SK-N-SH (cell line): ENCODE results near the gene CCDC138. TPM values are rescaled to one million over a fixed set of nuclear protein-coding genes. Genes with fewer than 3 reads are reported as not detected.

Experiments used
- CTCF ChIA-PET: fragments of 300-600, 350-600 bp; formaldehyde crosslinking; extraction: SDS; loops from one replicate; lab custom pipeline; 2021; lab: Yijun Ruan, JAX
- POLR2A ChIA-PET: fragments of 350-600 bp; sonication (Branson Sonifier 250); formaldehyde crosslinking; extraction: SDS; loops from one replicate; lab custom pipeline; 2020; ENCODE audit warnings: antibody characterized with exemption, inconsistent platforms; lab: Yijun Ruan, JAX
- DNase-seq: peaks from one replicate; pipeline ENCODE4 v3.0.0; 2012
- H2AFZ ChIP-seq: fragments of 200-600 bp; sonication (generic); 2 replicates; pipeline ENCODE4 v1.8.1; 2016; ENCODE audit warnings: antibody characterized with exemption, mild to moderate bottlenecking, low read depth
- H3F3A ChIP-seq: fragments of 200-600 bp; sonication (generic); replicated peaks from 2 replicates; pipeline ENCODE3; 2016; ENCODE audit warnings: antibody characterized with exemption, mild to moderate bottlenecking; ENCODE audit not compliant: insufficient read depth
- H3K27ac ChIP-seq, 2 experiments: fragments of 200-500 bp in 1 of 2; fragments of 200-600 bp in 1 of 2; sonication (Bioruptor generic) in 1 of 2; sonication (generic), shearing (Covaris generic) in 1 of 2; 2 replicates each; pipeline versions ENCODE4 v1.5.1 to v1.6.1; 2014 to 2016; ENCODE audit warnings: low read depth in 2 of 2, inconsistent platforms in 1 of 2, low read length in 1 of 2, mild to moderate bottlenecking in 1 of 2, mixed read lengths in 1 of 2
- H3K27me3 ChIP-seq: fragments of 200-600 bp; sonication (generic), shearing (Covaris generic); 2 replicates; pipeline ENCODE4 v1.6.1; 2016; ENCODE audit warnings: mixed run types; ENCODE audit not compliant: insufficient read depth
- H3K36me3 ChIP-seq, 2 experiments: fragments of 200-500 bp in 1 of 2; fragments of 200-600 bp in 1 of 2; sonication (Bioruptor generic) in 1 of 2; sonication (generic) in 1 of 2; replicated peaks in 1 of 2; 2 replicates each; pipeline versions ENCODE3 to v1.5.1; 2014 to 2016; ENCODE audit warnings: low read length in 1 of 2, mild to moderate bottlenecking in 1 of 2; ENCODE audit not compliant: insufficient read depth in 2 of 2, control insufficient read depth in 1 of 2
- H3K4me1 ChIP-seq, 2 experiments: fragments of 200-500 bp in 1 of 2; fragments of 200-600 bp in 1 of 2; sonication (Bioruptor generic) in 1 of 2; sonication (generic), shearing (Covaris generic) in 1 of 2; 2 replicates each; pipeline versions ENCODE4 v1.5.1 to v1.6.1; 2014 to 2016; ENCODE audit warnings: low read depth in 1 of 2, low read length in 1 of 2, mixed run types in 1 of 2; ENCODE audit not compliant: insufficient read depth in 2 of 2, control insufficient read depth in 1 of 2
- H3K4me2 ChIP-seq: fragments of 200-600 bp; sonication (generic), shearing (Covaris generic); 2 replicates; pipeline ENCODE4 v1.6.1; 2017; ENCODE audit warnings: mixed run types
- H3K4me3 ChIP-seq, 2 experiments: fragments of 200-500 bp in 1 of 2; fragments of 200-600 bp in 1 of 2; sonication (Bioruptor generic) in 1 of 2; sonication (generic), shearing (Covaris generic) in 1 of 2; 2 replicates each; pipeline versions ENCODE4 v1.5.1 to v1.8.1; 2014 to 2016; ENCODE audit warnings: low read depth in 2 of 2, inconsistent platforms in 1 of 2, low read length in 1 of 2, mild to moderate bottlenecking in 1 of 2, mixed read lengths in 1 of 2, moderate library complexity in 1 of 2
- H3K79me2 ChIP-seq: fragments of 200-600 bp; sonication (generic); 2 replicates; pipeline ENCODE4 v1.8.1; 2017; ENCODE audit warnings: mild to moderate bottlenecking; ENCODE audit not compliant: insufficient read depth
- H3K9ac ChIP-seq: fragments of 200-600 bp; sonication (generic); 2 replicates; pipeline ENCODE4 v1.6.1; 2017; ENCODE audit warnings: mixed run types
- H3K9me2 ChIP-seq: fragments of 200-600 bp; sonication (generic); 2 replicates; pipeline ENCODE4 v1.6.1; 2017; ENCODE audit warnings: mixed run types
- H3K9me3 ChIP-seq: fragments of 200-600 bp; sonication (generic); 2 replicates; pipeline ENCODE4 v1.6.1; 2017; ENCODE audit warnings: mixed run types, mild to moderate bottlenecking, moderate library complexity
- H4K20me1 ChIP-seq: fragments of 200-600 bp; sonication (generic); 2 replicates; pipeline ENCODE4 v1.6.1; 2017; ENCODE audit warnings: mild to moderate bottlenecking, mixed run types; ENCODE audit not compliant: insufficient read depth
- CHD2 ChIP-seq: fragments of 150-350 bp; IDR thresholded peaks from 2 replicates; pipeline ENCODE4 v1.6.1; 2018; ENCODE audit warnings: low read length; ENCODE audit not compliant: partially characterized antibody
- CTCF ChIP-seq: fragments of 200-600 bp; sonication (generic); IDR thresholded peaks from 2 replicates; pipeline ENCODE4 v1.6.1; 2017; ENCODE audit warnings: antibody characterized with exemption, mild to moderate bottlenecking, moderate library complexity
- ELF1 ChIP-seq: IDR thresholded peaks from 2 replicates; pipeline ENCODE4 v1.4.0; 2012
- EP300 ChIP-seq, 2 experiments: IDR thresholded peaks; 2 replicates each; pipeline versions ENCODE4 v1.4.0 to v1.6.1; 2012; ENCODE audit warnings: borderline replicate concordance in 1 of 2, low read depth in 1 of 2, low read length in 1 of 2
- EZH2phosphoT487 ChIP-seq: fragments of 200-600 bp; sonication (generic); IDR thresholded peaks from 2 replicates; pipeline ENCODE4 v1.6.1; 2017; ENCODE audit warnings: low read depth, mixed run types, mild to moderate bottlenecking, antibody characterized with exemption, moderate library complexity, borderline replicate concordance
- FOSL2 ChIP-seq: IDR thresholded peaks from 2 replicates; pipeline ENCODE4 v1.4.0; 2012; ENCODE audit warnings: low read depth, mild to moderate bottlenecking, moderate library complexity, borderline replicate concordance
- FOXJ3 ChIP-seq: sonication (generic); formaldehyde crosslinking; IDR thresholded peaks from 2 replicates; pipeline ENCODE4 v1.5.1; 2020; ENCODE audit warnings: mild to moderate bottlenecking, missing genetic modification reagents
- GABPA ChIP-seq: IDR thresholded peaks from 2 replicates; pipeline ENCODE4 v1.4.0; 2012; ENCODE audit warnings: low read depth, mild to moderate bottlenecking
- GATA2 ChIP-seq: sonication (generic); formaldehyde crosslinking; IDR thresholded peaks from 2 replicates; pipeline ENCODE4 v1.5.0; 2020; ENCODE audit warnings: mild to moderate bottlenecking, missing genetic modification reagents
- IRF3 ChIP-seq: fragments of 150-350 bp; IDR thresholded peaks from 2 replicates; pipeline ENCODE4 v1.6.1; 2016; ENCODE audit warnings: mild to moderate bottlenecking, low read depth, low read length
- MXI1 ChIP-seq: IDR thresholded peaks from 2 replicates; pipeline ENCODE4 v1.6.1; 2012; ENCODE audit warnings: mild to moderate bottlenecking, low read depth, low read length, improper control_type of control experiment
- NFIC ChIP-seq: IDR thresholded peaks from 2 replicates; pipeline ENCODE4 v1.4.0; 2012; ENCODE audit warnings: borderline replicate concordance
- PBX3 ChIP-seq: IDR thresholded peaks from 2 replicates; pipeline ENCODE4; 2012
- POLR2AphosphoS5 ChIP-seq: IDR thresholded peaks from 2 replicates; pipeline ENCODE4 v1.6.1; 2012; ENCODE audit warnings: low read depth, low read length
- RCOR1 ChIP-seq: fragments of 150-350 bp; IDR thresholded peaks from 2 replicates; pipeline ENCODE4 v1.6.1; 2017; ENCODE audit warnings: antibody characterized with exemption, low read length
- RXRA ChIP-seq: IDR thresholded peaks from 2 replicates; pipeline ENCODE4 v1.4.0; 2012; ENCODE audit warnings: low read depth, mild to moderate bottlenecking, borderline replicate concordance
- SIN3A ChIP-seq: IDR thresholded peaks from 2 replicates; pipeline ENCODE4 v1.6.1; 2012; ENCODE audit warnings: low read depth, mild to moderate bottlenecking, low read length, moderate library complexity, borderline replicate concordance
- TCF12 ChIP-seq: IDR thresholded peaks from 2 replicates; pipeline ENCODE4 v1.4.0; 2012
- TEAD4 ChIP-seq: IDR thresholded peaks from 2 replicates; pipeline ENCODE4 v1.4.0; 2012; ENCODE audit warnings: mild to moderate bottlenecking, borderline replicate concordance; ENCODE audit not compliant: insufficient read depth
- ZBTB33 ChIP-seq: IDR thresholded peaks from 2 replicates; pipeline ENCODE4 v1.4.0; 2012; ENCODE audit warnings: low read depth, borderline replicate concordance
- WGBS: methylation state at CpG from one replicate; pipeline ENCODE4 v1.1.6; 2017; ENCODE audit warnings: low lambda C conversion rate; 5-methylcytosine and 5-hydroxymethylcytosine counted together
- polyA plus RNA-seq, 3 experiments: library from polyadenylated mRNA; depleted of rRNA; stranded (reverse); fragments of >200 nt; gene quantifications; 2 replicates each; pipeline ENCODE4 v1.2.3, GENCODE V29; 2012

The CCDC138 gene
- polyA plus RNA-seq, 1 of the 3 experiments (the other 2 are of a cell fraction): 1.2 TPM

- Histone ChIP-seq H3K27ac (no peak overlapping the region), H3K27me3 (peaks cover 4% of the 10 kb centered on the region; the same call in 1 of the 2 replicates), H3K9ac (no peak overlapping the region), H2AFZ (no peak overlapping the region), H3K36me3 (no peaks in the 10 kb centered on the region), H3K4me2 (no peak overlapping the region)
- CTCF ChIA-PET: no interaction called here
- no peak for TF ChIP-seq EZH2phosphoT487
- TF ChIP-seq ELF1: no peak
- no peak for TF ChIP-seq SIN3A
- no peak for TF ChIP-seq FOXJ3 (CRISPR knock-in tag)
- TF ChIP-seq RXRA: no peak
- no peak for TF ChIP-seq NFIC
- TF ChIP-seq GATA2: no peak
- TF ChIP-seq TEAD4: no peak
- TF ChIP-seq RCOR1: no peak
- no peak for TF ChIP-seq GABPA
- TF ChIP-seq, all 33 proteins: peak for 0
- Histone ChIP-seq H4K20me1 (no peaks in the 10 kb centered on the region), H3K9me2 (no peaks in the 10 kb centered on the region), H3K79me2 (no peaks in the 10 kb centered on the region), H3K9me3 (no peaks in the 10 kb centered on the region), H3K4me3 (no peak overlapping the region), H3F3A (no peaks in the 10 kb centered on the region), H3K4me1 (no peaks in the 10 kb centered on the region; a peak in 1 of 4 replicates)
- no peak for DNase-seq
- POLR2A ChIA-PET: no interaction called here
- 60% methylated on average over 11 of the region's 11 CpGs for WGBS
Observed at GRCh38 chr2:108922141-108922915, 135.8 kb downstream of the CCDC138 start.

GRCh38 chr2:108923019-108923700 lies 136.6 kb downstream of the CCDC138 start:
- no peak overlapping the region for H3K4me3 ChIP-seq
- 76% methylated on average over 11 of the region's 12 CpGs for WGBS
- no peak overlapping the region for H2AFZ ChIP-seq
- no peaks in the 10 kb centered on the region for H3K36me3 ChIP-seq
- CTCF ChIA-PET: interaction anchor here (1.3 kb wide), 1 partner anchor 9 kb away, joined by 4 read pairs; no protein-coding TSS in a partner anchor
- H3K79me2 ChIP-seq: no peaks in the 10 kb centered on the region
- no peaks in the 10 kb centered on the region; the same call in 1 of the 2 replicates for H3K27me3 ChIP-seq
- no peak overlapping the region for H3K27ac ChIP-seq
- POLR2A ChIA-PET: no interaction called here
- no peaks in the 10 kb centered on the region for H4K20me1 ChIP-seq
- H3K4me1 ChIP-seq: no peaks in the 10 kb centered on the region; a peak in 1 of 4 replicates
- DNase-seq: no peak
- H3K4me2 ChIP-seq: no peak overlapping the region
- no peak overlapping the region for H3K9ac ChIP-seq
- no peaks in the 10 kb centered on the region for H3K9me3 ChIP-seq
- no peaks in the 10 kb centered on the region for H3F3A ChIP-seq
- no peaks in the 10 kb centered on the region for H3K9me2 ChIP-seq
- TF ChIP-seq MXI1: no peak
- TF ChIP-seq ELF1: no peak
- no peak for TF ChIP-seq CHD2
- TF ChIP-seq CTCF: no peak
- no peak for TF ChIP-seq EP300 (IDR thresholded peaks at IDR 0.05; ENCODE audit: borderline replicate concordance in 1 of 2, low read depth in 1 of 2, low read length in 1 of 2)
- no peak for TF ChIP-seq POLR2AphosphoS5
- TF ChIP-seq EZH2phosphoT487: no peak
- TF ChIP-seq IRF3: no peak
- TF ChIP-seq ZBTB33: no peak
- TF ChIP-seq TCF12: no peak
- TF ChIP-seq PBX3: no peak
- no peak for TF ChIP-seq SIN3A
- no peak for TF ChIP-seq RXRA
- no peak for TF ChIP-seq FOSL2
- TF ChIP-seq GATA2: no peak
